OCI-LY3 (cell line): ENCODE results near the gene DYDC1.

Experiments
- H2AFZ ChIP-seq: fragments of 200-600, 300-600 bp; shearing (Covaris generic); 2 replicates; pipeline ENCODE4 v1.6.0; 2014; ENCODE audit warnings: antibody characterized with exemption, low read depth, low read length
- H3K27ac ChIP-seq: fragments of 200-600, 300-600 bp; sonication (generic); 2 replicates; pipeline ENCODE4 v1.5.1; 2014; ENCODE audit warnings: mild to moderate bottlenecking, low read length, moderate library complexity, mixed read lengths
- H3K27me3 ChIP-seq: fragments of 200-600, 300-600 bp; sonication (generic); 2 replicates; pipeline ENCODE4 v1.6.1; 2014; ENCODE audit warnings: low read depth, low read length, mixed read lengths
- H3K36me3 ChIP-seq: fragments of 200-600, 300-600 bp; sonication (generic); replicated peaks from 2 replicates; pipeline ENCODE3; 2014; ENCODE audit warnings: low read depth, low read length, mixed read lengths
- H3K4me1 ChIP-seq: fragments of 300-600, 200-600 bp; sonication (generic); 2 replicates; pipeline ENCODE4 v1.6.1; 2014; ENCODE audit warnings: low read length, mixed read lengths
- H3K4me2 ChIP-seq: fragments of 200-600, 300-600 bp; sonication (generic); 2 replicates; pipeline ENCODE4 v1.6.1; 2014; ENCODE audit warnings: low read length, mixed read lengths
- H3K4me3 ChIP-seq: fragments of 300-600, 200-600 bp; sonication (generic); 2 replicates; pipeline ENCODE4 v1.5.1; 2014; ENCODE audit warnings: antibody characterized with exemption, mild to moderate bottlenecking, low read length, moderate library complexity
- H3K79me2 ChIP-seq: fragments of 300-600, 200-600 bp; shearing (Covaris generic); 2 replicates; pipeline ENCODE4 v1.6.1; 2014; ENCODE audit warnings: mild to moderate bottlenecking, low read length, mixed read lengths
- H3K9ac ChIP-seq: fragments of 300-600, 200-600 bp; shearing (Covaris generic); 2 replicates; pipeline ENCODE4 v1.6.0; 2014; ENCODE audit warnings: mild to moderate bottlenecking, low read length, moderate library complexity
- H3K9me3 ChIP-seq: fragments of 200-600, 300-600 bp; shearing (Covaris generic); 2 replicates; pipeline ENCODE4 v1.6.1; 2014; ENCODE audit warnings: low read length, mixed read lengths; ENCODE audit not compliant: insufficient read depth
- H4K20me1 ChIP-seq: fragments of 200-600, 300-600 bp; sonication (generic); 2 replicates; pipeline ENCODE4 v1.6.1; 2016; ENCODE audit warnings: low read length, mixed read lengths; ENCODE audit not compliant: insufficient read depth
- EZH2phosphoT487 ChIP-seq: fragments of 200-600 bp; shearing (Covaris generic); IDR thresholded peaks from 2 replicates; pipeline ENCODE4 v1.6.1; 2018; ENCODE audit warnings: antibody characterized with exemption, mixed run types, low read depth
- TF ChIP-seq, protein P1 (sequence below): fragments of 200-600, 300-600 bp; sonication (generic); IDR thresholded peaks from 2 replicates; pipeline ENCODE4 v1.5.1; 2014; ENCODE audit warnings: antibody characterized with exemption, low read length, low read depth

DYDC1 gene

DNA sequence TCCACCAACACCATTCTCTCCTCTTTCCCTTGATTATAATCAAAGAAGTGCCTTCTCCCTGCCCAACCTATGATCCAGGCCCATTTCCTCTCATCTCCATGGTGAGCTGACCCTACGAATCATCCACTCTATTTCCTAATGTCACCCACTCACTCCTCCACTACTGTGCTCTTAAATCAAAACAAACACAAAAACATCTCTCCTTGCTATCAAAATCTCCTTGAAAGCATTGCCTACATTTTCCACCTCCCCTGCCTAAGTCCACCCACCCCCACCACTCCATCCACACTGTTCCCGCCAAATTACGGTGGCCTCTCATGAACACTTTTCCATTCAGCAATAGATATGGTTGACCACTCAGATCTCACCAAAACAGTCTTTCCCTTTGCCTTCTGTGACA lies 5.3 kb downstream of the DYDC1 start:
- H3K4me3 ChIP-seq: no peak overlapping the region
- no peaks in the 10 kb centered on the region for H3K9me3 ChIP-seq
- no peaks in the 10 kb centered on the region for H4K20me1 ChIP-seq
- H3K9ac ChIP-seq: no peak overlapping the region
- no peak overlapping the region for H3K27ac ChIP-seq
- no peaks in the 10 kb centered on the region for H3K27me3 ChIP-seq
- H3K4me2 ChIP-seq: no peak overlapping the region
- H3K4me1 ChIP-seq: no peaks in the 10 kb centered on the region
- no peak overlapping the region for H2AFZ ChIP-seq
- no peaks in the 10 kb centered on the region for H3K79me2 ChIP-seq
- TF ChIP-seq EZH2phosphoT487: no peak
- TF ChIP-seq, protein P1, sequence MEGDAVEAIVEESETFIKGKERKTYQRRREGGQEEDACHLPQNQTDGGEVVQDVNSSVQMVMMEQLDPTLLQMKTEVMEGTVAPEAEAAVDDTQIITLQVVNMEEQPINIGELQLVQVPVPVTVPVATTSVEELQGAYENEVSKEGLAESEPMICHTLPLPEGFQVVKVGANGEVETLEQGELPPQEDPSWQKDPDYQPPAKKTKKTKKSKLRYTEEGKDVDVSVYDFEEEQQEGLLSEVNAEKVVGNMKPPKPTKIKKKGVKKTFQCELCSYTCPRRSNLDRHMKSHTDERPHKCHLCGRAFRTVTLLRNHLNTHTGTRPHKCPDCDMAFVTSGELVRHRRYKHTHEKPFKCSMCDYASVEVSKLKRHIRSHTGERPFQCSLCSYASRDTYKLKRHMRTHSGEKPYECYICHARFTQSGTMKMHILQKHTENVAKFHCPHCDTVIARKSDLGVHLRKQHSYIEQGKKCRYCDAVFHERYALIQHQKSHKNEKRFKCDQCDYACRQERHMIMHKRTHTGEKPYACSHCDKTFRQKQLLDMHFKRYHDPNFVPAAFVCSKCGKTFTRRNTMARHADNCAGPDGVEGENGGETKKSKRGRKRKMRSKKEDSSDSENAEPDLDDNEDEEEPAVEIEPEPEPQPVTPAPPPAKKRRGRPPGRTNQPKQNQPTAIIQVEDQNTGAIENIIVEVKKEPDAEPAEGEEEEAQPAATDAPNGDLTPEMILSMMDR: no peak
- H3K36me3 ChIP-seq: no peaks in the 10 kb centered on the region

- Histone ChIP-seq H3K4me3 (no peak overlapping the region), H3K4me2 (no peak overlapping the region), H3K79me2 (no peaks in the 10 kb centered on the region), H4K20me1 (no peaks in the 10 kb centered on the region), H3K36me3 (no peaks in the 10 kb centered on the region), H2AFZ (no peak overlapping the region), H3K27me3 (no peaks in the 10 kb centered on the region), H3K27ac (no peak overlapping the region), H3K9ac (no peak overlapping the region), H3K4me1 (no peaks in the 10 kb centered on the region), H3K9me3 (no peaks in the 10 kb centered on the region)
- TF ChIP-seq, protein P1: no peak
- no peak for TF ChIP-seq EZH2phosphoT487
Measured at GRCh38 chr10:80350251-80350650, 6.3 kb downstream of the DYDC1 start.

- no peak overlapping the region for H2AFZ ChIP-seq
- H4K20me1 ChIP-seq: no peaks in the 10 kb centered on the region
- H3K27me3 ChIP-seq: no peaks in the 10 kb centered on the region
- H3K9ac ChIP-seq: no peak overlapping the region
- no peaks in the 10 kb centered on the region for H3K79me2 ChIP-seq
- H3K4me1 ChIP-seq: no peaks in the 10 kb centered on the region
- no peak overlapping the region for H3K4me3 ChIP-seq
- no peak for TF ChIP-seq EZH2phosphoT487
- TF ChIP-seq, protein P1: no peak
- H3K9me3 ChIP-seq: no peaks in the 10 kb centered on the region
- H3K27ac ChIP-seq: no peak overlapping the region
- no peaks in the 10 kb centered on the region for H3K36me3 ChIP-seq
- H3K4me2 ChIP-seq: no peak overlapping the region
Measured at GRCh38 chr10:80344912-80345311, 11.6 kb downstream of the DYDC1 start.

- H3K27ac ChIP-seq: no peak overlapping the region
- H3K9ac ChIP-seq: no peak overlapping the region
- no peaks in the 10 kb centered on the region for H3K9me3 ChIP-seq
- no peaks in the 10 kb centered on the region for H3K79me2 ChIP-seq
- H3K4me2 ChIP-seq: no peak overlapping the region
- H3K36me3 ChIP-seq: no peaks in the 10 kb centered on the region
- no peak overlapping the region for H2AFZ ChIP-seq
- H3K4me3 ChIP-seq: no peak overlapping the region
- H3K27me3 ChIP-seq: no peaks in the 10 kb centered on the region
- H4K20me1 ChIP-seq: no peaks in the 10 kb centered on the region
- TF ChIP-seq, protein P1: no peak
- no peak for TF ChIP-seq EZH2phosphoT487
- H3K4me1 ChIP-seq: no peaks in the 10 kb centered on the region
Measured at GRCh38 chr10:80344276-80344675, 12.3 kb downstream of the DYDC1 start.
